NCI-H146 (cell line): Measurements from ENCODE around the gene PCSK2.
A peak's percentile ranks its signal among the peaks of the same experiment; 100 is the strongest.

ENCODE experiments used
- DNase-seq: peaks from one replicate; lab custom pipeline; 2025; lab: John Stamatoyannopoulos, UW

Gene PCSK2

GRCh38 chr20:17533396-17533795, 306.6 kb downstream of the PCSK2 start:
- DNase-seq: peak; percentile 14

GRCh38 chr20:17534077-17534476, 307.2 kb downstream of the PCSK2 start:
- DNase-seq: no peak
